Upper lobe of left lung (tissue), 6 donors: ENCODE measurements around the gene PRDM16. TPM values are rescaled to one million over a fixed set of nuclear protein-coding genes. Genes with fewer than 3 reads are reported as not detected.

Experiments used
- ATAC-seq, 2 donors: fragments of 200-7000 bp; cut with Tn5 transposase; one replicate each; pipeline ENCODE4 v1.9.1; 2022; ENCODE audit warnings: mild to moderate bottlenecking in 2 of 2, moderate library complexity in 2 of 2; ENCODE audit not compliant: low FRiP score in 2 of 2
- DNase-seq, 2 donors: peaks; one replicate each; pipeline ENCODE4 v3.0.0-alpha.2; 2019 to 2020
- H3K27ac ChIP-seq, 4 donors: fragments of 200-600 bp; sonication (generic); one replicate each; pipeline ENCODE4 v1.5.1; 2016 to 2019
- H3K27me3 ChIP-seq, 4 donors: fragments of 200-600 bp; sonication (generic); one replicate each; pipeline ENCODE4 v1.5.1; 2017 to 2019
- H3K36me3 ChIP-seq, 4 donors: fragments of 200-600 bp; sonication (generic); one replicate each; pipeline ENCODE4 v1.5.1; 2016 to 2019
- H3K4me1 ChIP-seq, 4 donors: fragments of 200-600 bp; sonication (generic); one replicate each; pipeline ENCODE4 v1.5.1; 2018 to 2019
- H3K4me3 ChIP-seq, 4 donors: fragments of 200-600 bp; sonication (generic); one replicate each; pipeline ENCODE4 v1.5.1; 2017 to 2019; ENCODE audit warnings: mild to moderate bottlenecking in 2 of 4, moderate library complexity in 1 of 4
- H3K9me3 ChIP-seq, 4 donors: fragments of 200-600 bp; sonication (generic); one replicate each; pipeline ENCODE4 v1.5.1; 2018 to 2019
- EP300 ChIP-seq, 4 donors: sonication (generic); formaldehyde crosslinking; IDR thresholded peaks; one replicate each; pipeline ENCODE4 v1.5.1; 2017; ENCODE audit warnings: antibody characterized with exemption in 4 of 4, control low read depth in 2 of 4
- POLR2A ChIP-seq, 4 donors: fragments of 450-650 bp; IDR thresholded peaks; one replicate each; pipeline ENCODE4 v1.5.1; 2016 to 2017; ENCODE audit warnings: antibody characterized with exemption in 4 of 4, mild to moderate bottlenecking in 2 of 4
- POLR2AphosphoS5 ChIP-seq, 2 donors: sonication (generic); formaldehyde crosslinking; IDR thresholded peaks; one replicate each; pipeline ENCODE4 v1.5.1; 2017; ENCODE audit warnings: antibody characterized with exemption in 2 of 2
- WGBS, 2 donors: methylation state at CpG; one replicate each; pipeline ENCODE4 v1.1.5; 2017 to 2018; 5-methylcytosine and 5-hydroxymethylcytosine counted together
- total RNA-seq, 6 donors: library from RNA; depleted of rRNA in 4 of 6; stranded (reverse); fragments of >200 nt in 4 of 6; gene quantifications; one replicate each; pipeline versions ENCODE4 v1.1.0 to v1.2.1, GENCODE V29; 2016 to 2021
- TF ChIP-seq, protein P1 (sequence below), 6 experiments: fragments of 450-650 bp in 4 of 6; fragments of 200-600 bp in 2 of 6; sonication (generic) in 2 of 6; IDR thresholded peaks; one replicate each; pipeline ENCODE4 v1.5.1; 2016 to 2019; ENCODE audit warnings: antibody characterized with exemption in 6 of 6
- donor health status: DM: no; HTN: no; CAD: no; lungs with moderate emphysema.
- donor health status: DM: no; HTN: yes; CAD: no; lungs with severe emphysema.

The PRDM16 gene
- total RNA-seq, 6 donors from 2014 or later, result 12.3 to 54.5 (median 21.2) TPM

DNA sequence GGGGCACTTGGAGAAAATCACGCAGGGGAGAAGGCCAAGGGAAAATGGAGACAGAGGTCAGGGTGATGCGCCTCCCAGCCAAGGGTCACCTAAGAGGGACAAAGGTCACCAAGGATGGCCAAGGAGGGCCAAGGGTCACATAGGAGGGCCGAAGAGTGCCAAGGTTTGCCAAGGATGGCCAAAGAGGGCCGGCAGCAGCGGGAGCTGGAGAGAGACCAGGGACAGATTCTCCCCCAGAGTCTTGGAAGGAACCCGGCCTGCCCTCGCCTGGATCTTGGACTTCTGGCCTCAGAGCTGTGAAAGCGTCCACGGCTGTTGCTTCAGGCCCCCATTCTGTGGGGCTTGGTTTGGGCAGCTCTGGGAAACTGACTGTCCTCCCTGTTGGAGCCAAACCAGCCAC, 359.9 kb downstream of the PRDM16 start:
- TF ChIP-seq POLR2A (IDR thresholded peaks at IDR 0.05), result no peak
- no peak for TF ChIP-seq POLR2AphosphoS5 (IDR thresholded peaks at IDR 0.05)
- TF ChIP-seq EP300 (IDR thresholded peaks at IDR 0.05), result no peak
- TF ChIP-seq, protein P1, sequence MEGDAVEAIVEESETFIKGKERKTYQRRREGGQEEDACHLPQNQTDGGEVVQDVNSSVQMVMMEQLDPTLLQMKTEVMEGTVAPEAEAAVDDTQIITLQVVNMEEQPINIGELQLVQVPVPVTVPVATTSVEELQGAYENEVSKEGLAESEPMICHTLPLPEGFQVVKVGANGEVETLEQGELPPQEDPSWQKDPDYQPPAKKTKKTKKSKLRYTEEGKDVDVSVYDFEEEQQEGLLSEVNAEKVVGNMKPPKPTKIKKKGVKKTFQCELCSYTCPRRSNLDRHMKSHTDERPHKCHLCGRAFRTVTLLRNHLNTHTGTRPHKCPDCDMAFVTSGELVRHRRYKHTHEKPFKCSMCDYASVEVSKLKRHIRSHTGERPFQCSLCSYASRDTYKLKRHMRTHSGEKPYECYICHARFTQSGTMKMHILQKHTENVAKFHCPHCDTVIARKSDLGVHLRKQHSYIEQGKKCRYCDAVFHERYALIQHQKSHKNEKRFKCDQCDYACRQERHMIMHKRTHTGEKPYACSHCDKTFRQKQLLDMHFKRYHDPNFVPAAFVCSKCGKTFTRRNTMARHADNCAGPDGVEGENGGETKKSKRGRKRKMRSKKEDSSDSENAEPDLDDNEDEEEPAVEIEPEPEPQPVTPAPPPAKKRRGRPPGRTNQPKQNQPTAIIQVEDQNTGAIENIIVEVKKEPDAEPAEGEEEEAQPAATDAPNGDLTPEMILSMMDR (IDR thresholded peaks at IDR 0.05), result no peak
- WGBS, 2 donors, result 91 to 93% methylated on average over 9 of the region's 9 CpGs
- ATAC-seq (no peak), DNase-seq (no peak)
- peaks cover 0 to 5% (median 0%) of the 10 kb centered on the region in 4 donors for H3K4me1 ChIP-seq
- no peak overlapping the region for H3K27ac ChIP-seq
- no peak overlapping the region for H3K4me3 ChIP-seq
- H3K27me3 ChIP-seq, result no peaks in the 10 kb centered on the region
- H3K9me3 ChIP-seq, result no peaks in the 10 kb centered on the region
- peaks cover 0 to 6% (median 0%) of the 10 kb centered on the region in 4 donors for H3K36me3 ChIP-seq

DNA sequence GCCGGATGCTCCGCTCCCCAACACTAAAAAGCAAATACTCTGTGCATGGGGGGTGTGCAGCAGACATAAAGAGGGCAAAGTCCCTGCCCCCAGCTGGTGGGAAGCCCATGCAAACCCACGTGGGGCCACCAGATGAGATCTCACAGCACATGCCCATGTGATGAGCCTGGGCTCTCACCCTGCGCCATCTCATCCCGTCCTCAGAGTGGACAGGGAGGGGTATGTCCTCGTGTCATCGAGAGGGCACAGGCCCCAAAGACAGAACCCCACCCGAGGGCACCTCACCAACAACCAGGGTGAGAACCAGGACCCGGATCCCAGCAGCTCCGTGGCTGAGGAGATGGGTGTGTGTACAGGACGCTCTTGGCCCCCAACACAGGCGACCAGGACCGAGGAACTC, 360.3 kb downstream of the PRDM16 start:
- H3K36me3 ChIP-seq, result peaks cover 0 to 6% (median 0%) of the 10 kb centered on the region in 4 donors
- 91% methylated on average over 6 to 13 of the region's 13 CpGs for WGBS, 2 donors
- no peak overlapping the region for H3K27ac ChIP-seq
- no peaks in the 10 kb centered on the region for H3K9me3 ChIP-seq
- TF ChIP-seq POLR2A (IDR thresholded peaks at IDR 0.05), result no peak
- no peak for TF ChIP-seq EP300 (IDR thresholded peaks at IDR 0.05)
- no peak for TF ChIP-seq POLR2AphosphoS5 (IDR thresholded peaks at IDR 0.05)
- TF ChIP-seq, protein P1 (IDR thresholded peaks at IDR 0.05), result no peak
- DNase-seq (no peak), ATAC-seq (no peak)
- no peaks in the 10 kb centered on the region for H3K27me3 ChIP-seq
- peaks cover 0 to 5% (median 0%) of the 10 kb centered on the region in 4 donors for H3K4me1 ChIP-seq
- no peak overlapping the region for H3K4me3 ChIP-seq

DNA sequence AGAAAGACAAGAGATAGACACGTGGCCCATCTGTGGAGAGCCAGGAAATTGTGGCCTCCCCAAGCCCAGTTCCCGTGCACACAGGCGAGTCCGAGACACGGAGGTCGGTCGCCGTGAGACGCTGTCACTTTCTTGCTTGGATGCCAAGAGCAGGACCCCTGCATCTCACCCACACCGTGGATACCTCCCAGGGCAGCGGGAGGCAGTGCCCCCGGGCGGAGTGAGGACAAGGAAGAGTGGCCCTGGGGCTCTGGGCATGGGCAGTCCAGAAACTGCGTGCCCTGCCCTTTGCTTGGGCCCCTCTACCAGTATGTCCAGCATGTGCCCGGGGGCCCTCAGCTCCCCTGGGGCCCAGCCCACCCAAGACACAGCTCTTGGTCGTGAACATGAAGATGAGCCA, 360.8 kb downstream of the PRDM16 start:
- peaks cover 0 to 6% (median 0%) of the 10 kb centered on the region in 4 donors for H3K36me3 ChIP-seq
- peaks cover 0 to under 1% (median 0%) of the 10 kb centered on the region in 4 donors for H3K4me1 ChIP-seq
- no peaks in the 10 kb centered on the region for H3K9me3 ChIP-seq
- DNase-seq, result peak in 1 of 2 donors; percentile 47
- TF ChIP-seq, protein P1 (IDR thresholded peaks at IDR 0.05), result no peak
- TF ChIP-seq EP300 (IDR thresholded peaks at IDR 0.05), result no peak
- TF ChIP-seq POLR2AphosphoS5 (IDR thresholded peaks at IDR 0.05), result no peak
- no peak for TF ChIP-seq POLR2A (IDR thresholded peaks at IDR 0.05)
- no peak overlapping the region for H3K27ac ChIP-seq
- H3K4me3 ChIP-seq, result no peak overlapping the region
- WGBS, 2 donors, result 73 to 86% methylated on average over 2 to 16 of the region's 16 CpGs
- H3K27me3 ChIP-seq, result no peaks in the 10 kb centered on the region
- ATAC-seq, result no peak

DNA sequence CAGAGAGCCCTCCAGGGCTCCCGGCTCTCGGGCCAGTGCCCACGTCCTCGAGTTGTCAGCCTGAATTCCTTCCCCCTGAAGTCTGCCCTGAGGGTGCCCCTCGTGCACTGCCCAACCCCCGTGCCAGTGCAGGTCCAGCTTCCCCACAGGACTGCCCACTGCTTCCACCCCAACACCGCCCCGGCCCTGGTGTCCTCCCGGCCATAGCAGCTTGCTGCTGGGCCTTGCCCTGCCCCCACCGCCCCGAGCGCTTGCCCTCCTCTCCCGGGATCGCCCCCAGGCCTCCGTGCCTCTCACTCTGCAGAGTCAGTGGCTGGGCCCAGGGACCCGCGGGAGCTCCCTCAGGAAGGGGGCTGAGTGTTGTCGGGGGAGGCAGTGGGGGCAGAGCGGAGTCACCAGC, 361.4 kb downstream of the PRDM16 start:
- Histone ChIP-seq H3K4me3 (no peak overlapping the region), H3K9me3 (no peaks in the 10 kb centered on the region), H3K27ac (no peak overlapping the region), H3K4me1 (no peaks in the 10 kb centered on the region), H3K36me3 (peaks cover 0 to 6% (median 0%) of the 10 kb centered on the region in 4 donors), H3K27me3 (no peaks in the 10 kb centered on the region)
- DNase-seq (peak in 1 of 2 donors; percentile 78), ATAC-seq (no peak)
- no peak for TF ChIP-seq POLR2A (IDR thresholded peaks at IDR 0.05)
- TF ChIP-seq EP300 (IDR thresholded peaks at IDR 0.05), result no peak
- TF ChIP-seq POLR2AphosphoS5 (IDR thresholded peaks at IDR 0.05), result no peak
- TF ChIP-seq, protein P1 (IDR thresholded peaks at IDR 0.05), result no peak
- 82 to 90% methylated on average over 9 to 18 of the region's 19 CpGs for WGBS, 2 donors

DNA sequence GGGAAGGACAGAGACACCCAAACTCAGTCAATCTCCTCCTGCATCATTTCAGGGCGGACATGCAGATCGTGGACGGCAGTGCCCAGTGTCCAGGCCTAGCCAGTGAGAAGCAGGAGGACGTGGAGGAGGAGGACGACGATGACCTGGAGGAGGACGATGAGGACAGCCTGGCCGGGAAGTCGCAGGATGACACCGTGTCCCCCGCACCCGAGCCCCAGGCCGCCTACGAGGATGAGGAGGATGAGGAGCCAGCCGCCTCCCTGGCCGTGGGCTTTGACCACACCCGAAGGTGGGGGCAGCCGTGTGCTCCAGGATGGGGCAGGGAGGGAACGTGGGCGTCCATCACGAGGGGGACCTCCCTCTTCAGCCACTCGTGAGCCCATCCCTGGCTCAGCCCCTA, 361.8 kb downstream of the PRDM16 start:
- no peaks in the 10 kb centered on the region for H3K9me3 ChIP-seq
- TF ChIP-seq POLR2AphosphoS5 (IDR thresholded peaks at IDR 0.05) (no peak), POLR2A (IDR thresholded peaks at IDR 0.05) (no peak), EP300 (IDR thresholded peaks at IDR 0.05) (no peak)
- TF ChIP-seq, protein P1 (IDR thresholded peaks at IDR 0.05), result no peak
- no peak overlapping the region for H3K4me3 ChIP-seq
- H3K27ac ChIP-seq, result no peak overlapping the region
- no peaks in the 10 kb centered on the region for H3K4me1 ChIP-seq
- DNase-seq, result peak in 1 of 2 donors; percentile 64
- WGBS, 2 donors, result 82 to 95% methylated on average over 14 to 22 of the region's 22 CpGs
- H3K27me3 ChIP-seq, result no peaks in the 10 kb centered on the region
- ATAC-seq, result no peak
- H3K36me3 ChIP-seq, result peaks cover 0 to 6% (median 0%) of the 10 kb centered on the region in 4 donors
